LNCaP clone FGC (cell line): ENCODE measurements around the gene ADGRL3.
A peak's percentile ranks its signal among the peaks of the same experiment; 100 is the strongest.

Experiments
- DNase-seq: peaks from one replicate; pipeline ENCODE4 v3.0.0-alpha.2; 2011; ENCODE audit warnings: low read depth
- H3K4me3 ChIP-seq: 2 replicates; pipeline ENCODE4 v1.5.1; 2011; ENCODE audit warnings: mild to moderate bottlenecking, low read depth, low read length, control low read depth
- TF ChIP-seq, protein P1 (sequence below): IDR thresholded peaks from 2 replicates; pipeline ENCODE4 v1.5.1; 2012; ENCODE audit warnings: mild to moderate bottlenecking; ENCODE audit not compliant: control insufficient read depth, insufficient read depth; ENCODE audit errors: extremely low read depth

The ADGRL3 gene

DNA sequence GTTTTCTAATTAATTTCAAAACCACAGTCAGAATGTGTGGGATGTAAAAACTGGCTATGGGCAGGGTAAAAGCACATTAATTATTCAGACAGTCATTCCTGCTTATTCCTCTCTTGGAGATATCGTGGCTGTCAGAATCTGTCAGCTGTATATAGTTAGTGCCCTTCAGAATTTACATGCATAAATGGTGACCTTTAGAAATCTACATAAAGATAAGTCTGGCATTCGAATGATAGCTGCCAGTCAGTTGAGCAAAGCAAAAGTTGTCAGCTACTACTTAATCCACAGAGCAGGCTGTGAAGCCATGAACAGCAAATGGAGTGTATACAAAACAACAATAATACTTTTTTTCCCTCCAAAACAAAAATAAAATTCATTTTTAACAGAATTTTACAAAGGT, 189.5 kb downstream of the ADGRL3 start:
- TF ChIP-seq, protein P1, sequence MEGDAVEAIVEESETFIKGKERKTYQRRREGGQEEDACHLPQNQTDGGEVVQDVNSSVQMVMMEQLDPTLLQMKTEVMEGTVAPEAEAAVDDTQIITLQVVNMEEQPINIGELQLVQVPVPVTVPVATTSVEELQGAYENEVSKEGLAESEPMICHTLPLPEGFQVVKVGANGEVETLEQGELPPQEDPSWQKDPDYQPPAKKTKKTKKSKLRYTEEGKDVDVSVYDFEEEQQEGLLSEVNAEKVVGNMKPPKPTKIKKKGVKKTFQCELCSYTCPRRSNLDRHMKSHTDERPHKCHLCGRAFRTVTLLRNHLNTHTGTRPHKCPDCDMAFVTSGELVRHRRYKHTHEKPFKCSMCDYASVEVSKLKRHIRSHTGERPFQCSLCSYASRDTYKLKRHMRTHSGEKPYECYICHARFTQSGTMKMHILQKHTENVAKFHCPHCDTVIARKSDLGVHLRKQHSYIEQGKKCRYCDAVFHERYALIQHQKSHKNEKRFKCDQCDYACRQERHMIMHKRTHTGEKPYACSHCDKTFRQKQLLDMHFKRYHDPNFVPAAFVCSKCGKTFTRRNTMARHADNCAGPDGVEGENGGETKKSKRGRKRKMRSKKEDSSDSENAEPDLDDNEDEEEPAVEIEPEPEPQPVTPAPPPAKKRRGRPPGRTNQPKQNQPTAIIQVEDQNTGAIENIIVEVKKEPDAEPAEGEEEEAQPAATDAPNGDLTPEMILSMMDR: no peak
- no peak overlapping the region for H3K4me3 ChIP-seq
- DNase-seq: no peak

DNA sequence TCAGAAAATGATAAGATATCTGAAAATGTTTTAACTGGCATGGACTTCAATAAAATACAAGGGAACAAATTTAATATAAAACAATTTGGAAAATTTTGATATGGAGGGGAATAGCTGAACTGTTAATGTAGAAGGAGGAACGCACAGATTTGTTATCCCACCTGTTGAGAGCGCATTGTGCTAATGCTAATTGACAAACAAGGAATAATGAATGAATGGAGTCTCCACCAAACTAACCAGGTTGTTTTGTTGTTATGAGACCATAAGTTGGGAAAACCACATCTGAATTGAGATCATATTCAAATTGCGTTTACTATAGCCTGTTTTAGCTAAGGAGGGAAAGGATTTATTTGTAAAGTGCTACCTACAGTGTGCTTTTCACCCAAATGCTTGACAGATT, 195.6 kb downstream of the ADGRL3 start:
- TF ChIP-seq, protein P1: no peak
- H3K4me3 ChIP-seq: no peak overlapping the region
- DNase-seq: no peak

DNA sequence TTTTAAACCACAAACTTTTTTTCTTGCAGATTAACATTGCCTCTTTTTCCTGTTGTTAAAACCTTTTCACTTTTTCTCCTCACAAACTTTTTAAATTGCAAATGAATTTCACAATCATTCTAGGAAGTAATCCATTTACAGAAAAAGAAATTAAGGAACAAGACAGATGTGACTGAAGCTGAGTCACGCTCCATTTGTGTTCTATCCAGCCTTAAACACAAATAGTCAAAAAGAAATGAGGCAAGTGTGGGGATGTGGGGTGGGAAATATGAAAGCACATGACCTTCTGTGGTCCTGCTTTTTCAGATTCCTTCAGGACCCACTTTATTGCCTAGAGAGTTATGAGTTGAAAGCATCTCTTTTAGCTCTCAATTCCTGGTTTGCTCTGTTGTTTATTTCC, 197.0 kb downstream of the ADGRL3 start:
- no peak overlapping the region for H3K4me3 ChIP-seq
- no peak for DNase-seq
- TF ChIP-seq, protein P1: no peak

DNA sequence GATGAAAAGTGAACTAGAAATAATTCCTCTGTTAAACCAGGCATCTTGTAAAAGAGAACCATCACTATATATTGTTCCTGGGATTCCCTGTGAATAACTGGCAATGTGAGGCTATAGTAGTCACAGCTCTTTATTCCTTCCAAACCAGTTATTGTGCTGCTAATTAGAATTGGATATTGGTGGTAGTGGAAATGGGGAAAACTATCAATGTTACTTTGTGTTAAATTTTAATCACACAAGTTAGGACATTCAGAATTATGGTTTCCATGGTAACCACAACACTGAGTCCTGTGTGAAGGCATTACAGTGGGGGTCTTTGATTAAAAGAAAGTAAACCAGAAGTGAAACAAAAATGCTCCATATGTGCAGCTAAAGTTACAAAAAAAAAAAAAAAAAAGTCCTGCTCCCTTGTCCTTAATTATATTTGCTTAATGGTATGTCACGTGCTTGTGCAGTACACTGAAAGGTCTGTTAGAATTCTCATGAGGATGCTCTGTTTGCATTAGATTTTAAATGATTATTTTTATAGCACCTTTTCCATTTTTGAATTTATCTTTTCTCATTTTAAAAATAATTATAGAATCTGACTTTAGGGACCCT, 200.4 kb downstream of the ADGRL3 start:
- no peak overlapping the region for H3K4me3 ChIP-seq
- TF ChIP-seq, protein P1: no peak
- DNase-seq: no peak

DNA sequence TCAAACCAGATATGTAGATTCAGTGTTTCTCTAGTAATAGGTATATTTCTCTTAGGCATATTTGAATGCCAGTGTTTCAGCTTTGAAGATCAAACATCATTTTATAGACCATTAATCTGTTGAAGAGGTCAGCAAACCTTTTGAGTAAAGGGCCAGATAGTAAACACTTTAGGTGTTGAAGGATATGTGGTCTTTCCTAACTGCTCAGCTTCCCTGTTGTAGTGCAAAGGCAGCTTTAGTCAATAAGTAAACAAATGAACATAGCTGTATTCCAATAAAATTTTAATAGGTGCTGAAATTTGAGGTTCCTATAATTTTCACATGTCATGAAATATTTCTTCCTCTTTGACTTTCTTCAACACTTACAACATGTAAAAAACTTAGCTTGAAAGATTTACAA, 201.6 kb downstream of the ADGRL3 start:
- peak; percentile 13 for DNase-seq
- H3K4me3 ChIP-seq: no peak overlapping the region
- TF ChIP-seq, protein P1: no peak

DNA sequence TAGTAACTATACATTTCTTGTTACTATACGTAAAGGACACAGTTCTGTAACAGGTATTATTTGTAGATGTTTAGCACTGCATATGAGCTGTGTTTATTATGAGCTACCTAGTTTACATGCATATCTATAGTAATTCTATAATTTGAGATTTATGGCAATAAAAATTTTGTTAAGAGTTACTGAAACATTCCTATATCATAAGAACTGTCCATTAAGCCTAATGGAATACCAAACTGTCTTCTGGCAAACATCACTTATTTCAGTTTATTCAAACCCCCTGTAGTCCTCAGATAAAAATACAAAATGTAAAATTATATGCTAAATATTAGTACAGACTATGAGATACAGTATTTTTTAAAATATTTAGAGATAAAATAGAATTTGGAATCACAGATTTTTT, 205.2 kb downstream of the ADGRL3 start:
- no peak overlapping the region for H3K4me3 ChIP-seq
- no peak for DNase-seq
- TF ChIP-seq, protein P1: no peak

DNA sequence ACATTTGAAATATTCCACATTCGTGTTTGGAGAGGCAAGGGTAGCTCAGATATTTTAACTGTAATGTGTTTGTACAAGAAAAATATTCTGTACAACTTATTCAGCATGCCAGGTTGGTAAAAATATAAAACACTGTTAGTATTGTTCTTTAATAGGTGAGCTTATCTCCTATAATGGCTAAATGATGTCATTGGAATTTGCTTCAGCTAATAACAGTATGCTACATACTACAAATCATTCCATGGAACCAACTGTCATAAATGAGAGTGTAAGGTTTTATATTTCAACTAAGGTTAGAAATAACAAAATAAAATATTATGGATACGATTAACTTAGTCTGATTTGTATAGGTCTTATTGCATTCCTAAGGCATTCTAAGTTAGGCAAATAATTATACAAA, 206.6 kb downstream of the ADGRL3 start:
- no peak for DNase-seq
- H3K4me3 ChIP-seq: no peak overlapping the region
- TF ChIP-seq, protein P1: no peak
